ENCODE results near the gene LY6G5B.

Gene LY6G5B, protein sequence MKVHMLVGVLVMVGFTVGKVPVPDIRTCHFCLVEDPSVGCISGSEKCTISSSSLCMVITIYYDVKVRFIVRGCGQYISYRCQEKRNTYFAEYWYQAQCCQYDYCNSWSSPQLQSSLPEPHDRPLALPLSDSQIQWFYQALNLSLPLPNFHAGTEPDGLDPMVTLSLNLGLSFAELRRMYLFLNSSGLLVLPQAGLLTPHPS

DNA sequence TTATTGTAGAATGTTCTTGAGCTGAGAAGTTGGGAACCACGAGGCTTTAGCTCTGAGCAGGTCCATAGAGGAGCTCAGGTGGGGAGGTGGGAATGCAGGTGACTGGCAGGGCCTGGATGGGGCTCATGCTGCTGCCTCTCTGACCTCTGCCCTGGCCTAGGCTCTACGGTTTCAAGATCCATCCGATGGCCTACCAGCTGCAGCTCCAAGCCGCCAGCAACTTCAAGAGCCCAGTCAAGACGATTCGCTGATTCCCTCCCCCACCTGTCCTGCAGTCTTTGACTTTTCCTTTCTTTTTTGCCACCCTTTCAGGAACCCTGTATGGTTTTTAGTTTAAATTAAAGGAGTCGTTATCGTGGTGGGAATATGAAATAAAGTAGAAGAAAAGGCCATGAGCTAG lies at the start of gene LY6G5B:
TSS of gene LY6G5B (plus strand) at position 301 of the 400 bp plus-strand sequence. CDS start 975 bp downstream, outside the sequence.
- no peak for DNase-seq (ENCODE audit: extremely low read depth in 1 of 2, low read depth in 1 of 2)

DNA sequence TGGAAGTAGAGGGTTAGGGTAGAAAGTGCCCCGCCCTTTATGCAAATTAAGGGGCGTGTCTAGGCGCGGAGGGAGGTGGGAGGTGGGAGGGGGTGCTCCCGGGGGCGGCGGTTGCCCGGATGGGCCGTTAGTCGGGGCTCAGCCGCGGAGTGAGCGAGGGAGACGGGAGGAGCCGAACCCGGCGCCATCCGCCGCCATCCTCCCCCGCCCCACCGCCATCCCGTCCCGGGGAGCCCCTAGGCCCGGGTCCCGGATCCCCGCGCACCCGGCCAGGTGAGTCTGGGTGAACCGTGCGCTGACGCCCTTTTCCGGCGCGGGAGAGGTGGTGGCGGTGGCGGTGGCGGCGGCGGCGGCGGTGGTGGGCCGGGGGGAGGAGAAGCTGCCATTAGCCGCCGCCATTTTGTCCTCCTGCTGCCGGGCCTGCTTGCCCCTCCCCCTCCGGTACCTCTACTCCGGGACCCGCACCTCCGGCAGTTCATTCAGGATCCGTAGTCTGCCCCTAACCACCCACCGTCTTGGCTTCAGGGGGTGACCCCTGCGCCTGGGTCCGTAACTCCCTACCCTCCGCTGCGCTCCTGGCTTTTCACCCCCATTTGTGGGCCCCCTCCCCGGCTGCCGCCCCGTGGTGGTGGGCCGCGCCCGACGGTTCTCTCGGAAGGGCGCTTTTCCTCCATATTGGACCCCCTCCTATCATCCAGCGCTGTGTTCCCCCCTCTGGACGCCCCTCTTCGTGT lies 49.0 kb upstream of the LY6G5B start, which contains the start of gene PRRC2A:
TSS of gene PRRC2A (plus strand) at position 130 of the 734 bp plus-strand sequence. CDS start 2,075 bp downstream, outside the sequence.
- peak in 1 of 2 donors; percentile 84 for DNase-seq (ENCODE audit: extremely low read depth in 1 of 2, low read depth in 1 of 2)

DNA sequence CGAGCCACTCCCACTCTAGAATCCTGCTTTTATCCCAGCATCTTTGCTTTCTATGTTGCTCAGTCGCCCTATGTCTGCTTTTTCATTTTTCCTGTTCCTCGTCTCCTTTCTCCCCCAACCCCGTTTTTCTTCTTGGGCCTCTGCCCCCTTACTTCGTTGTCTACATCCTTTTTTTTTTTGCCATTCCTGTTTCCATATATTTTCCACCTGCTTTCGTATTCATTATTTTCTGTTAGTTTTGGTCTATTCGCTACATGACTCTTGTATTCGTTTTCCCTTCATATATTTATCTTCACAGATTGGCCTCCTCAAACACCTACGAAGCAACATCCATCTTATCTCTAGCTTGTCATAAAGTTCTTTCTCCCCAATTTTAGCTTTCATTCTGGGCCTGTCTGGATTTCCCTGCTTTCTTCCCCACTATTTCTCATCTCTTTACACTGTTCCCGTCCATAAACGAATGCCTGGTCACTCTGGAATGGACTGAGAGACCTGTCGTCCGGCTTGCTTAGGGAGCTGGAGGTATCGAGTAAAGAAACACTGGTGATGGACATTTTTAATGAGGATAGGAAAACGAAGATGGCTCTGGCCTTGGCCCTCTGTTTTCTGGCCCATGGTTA lies 48.3 kb upstream of the LY6G5B start:
- no peak for DNase-seq (ENCODE audit: extremely low read depth in 1 of 2, low read depth in 1 of 2)

DNA sequence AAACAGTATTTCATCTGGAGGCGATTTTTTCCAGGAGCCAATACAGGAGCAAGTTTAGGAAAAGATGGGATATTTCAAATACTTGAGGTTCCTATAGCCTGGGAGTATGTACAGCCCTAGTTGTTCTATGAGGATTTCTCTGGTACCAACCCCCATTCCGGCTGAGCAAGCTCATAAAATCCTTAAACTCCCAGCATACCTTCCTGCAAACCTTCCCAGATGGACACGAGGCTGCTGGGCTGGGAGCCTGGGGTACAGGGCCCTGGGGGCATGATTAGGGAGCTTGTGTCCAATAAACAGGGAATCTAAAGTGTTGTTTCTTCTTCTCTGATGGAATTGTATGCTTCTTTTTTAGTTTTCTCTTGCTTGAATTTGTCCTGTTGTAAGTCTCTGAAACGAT lies 47.8 kb upstream of the LY6G5B start:
- DNase-seq (ENCODE audit: extremely low read depth in 1 of 2, low read depth in 1 of 2), result no peak

DNA sequence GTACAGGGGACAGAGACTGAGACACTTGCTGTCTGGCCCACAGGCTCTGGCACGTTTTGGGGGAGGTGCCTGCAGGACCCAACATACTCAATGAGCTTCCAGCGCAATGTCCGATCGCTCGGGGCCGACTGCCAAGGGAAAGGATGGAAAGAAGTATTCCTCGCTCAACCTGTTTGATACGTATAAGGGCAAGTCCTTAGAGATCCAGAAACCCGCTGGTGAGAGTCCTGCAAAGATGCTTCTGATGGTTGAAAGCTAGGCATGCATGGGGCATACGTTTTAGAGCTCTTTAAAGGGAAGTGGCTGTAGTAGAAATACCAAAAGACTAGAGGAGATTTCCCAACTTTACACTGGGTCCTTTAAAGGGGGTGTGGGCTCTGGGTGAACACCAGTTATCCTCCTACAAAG lies 47.1 kb upstream of the LY6G5B start:
- no peak for DNase-seq (ENCODE audit: extremely low read depth in 1 of 2, low read depth in 1 of 2)

DNA sequence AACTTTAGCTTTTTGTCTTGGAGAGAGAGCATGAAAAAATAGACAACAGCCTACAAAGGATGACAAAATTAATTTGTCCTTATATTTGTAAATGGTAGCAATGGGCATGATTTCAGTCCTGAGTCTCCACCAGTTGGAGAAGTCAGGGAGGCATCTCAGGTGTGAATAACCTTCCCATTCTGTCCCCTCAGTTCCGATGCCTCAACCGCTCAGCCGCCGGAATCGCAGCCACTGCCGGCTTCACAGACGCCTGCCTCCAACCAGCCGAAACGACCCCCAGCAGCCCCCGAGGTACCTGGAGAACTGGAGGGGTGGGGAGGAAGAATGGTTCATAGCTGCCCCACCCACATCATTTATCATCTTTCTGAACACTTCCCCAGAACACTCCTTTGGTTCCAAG lies 45.7 kb upstream of the LY6G5B start:
- no peak for DNase-seq (ENCODE audit: extremely low read depth in 1 of 2, low read depth in 1 of 2)

DNA sequence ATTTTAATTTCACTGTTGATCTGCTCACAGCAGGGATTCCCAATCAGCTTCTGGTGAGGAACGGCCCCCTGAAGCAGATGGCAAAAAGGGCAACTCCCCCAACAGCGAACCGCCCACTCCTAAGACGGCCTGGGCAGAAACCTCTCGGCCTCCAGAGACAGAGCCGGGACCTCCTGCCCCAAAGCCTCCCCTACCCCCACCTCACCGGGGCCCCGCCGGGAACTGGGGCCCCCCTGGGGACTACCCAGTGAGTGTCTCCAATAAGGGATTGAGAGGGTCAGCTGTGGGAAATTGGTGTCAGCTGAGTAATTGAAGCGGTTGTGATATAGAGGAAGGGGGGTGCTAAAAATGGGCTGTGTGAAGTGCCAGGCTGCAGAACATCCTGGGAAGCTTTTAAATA lies 42.8 kb upstream of the LY6G5B start:
- DNase-seq (ENCODE audit: extremely low read depth in 1 of 2, low read depth in 1 of 2), result no peak

DNA sequence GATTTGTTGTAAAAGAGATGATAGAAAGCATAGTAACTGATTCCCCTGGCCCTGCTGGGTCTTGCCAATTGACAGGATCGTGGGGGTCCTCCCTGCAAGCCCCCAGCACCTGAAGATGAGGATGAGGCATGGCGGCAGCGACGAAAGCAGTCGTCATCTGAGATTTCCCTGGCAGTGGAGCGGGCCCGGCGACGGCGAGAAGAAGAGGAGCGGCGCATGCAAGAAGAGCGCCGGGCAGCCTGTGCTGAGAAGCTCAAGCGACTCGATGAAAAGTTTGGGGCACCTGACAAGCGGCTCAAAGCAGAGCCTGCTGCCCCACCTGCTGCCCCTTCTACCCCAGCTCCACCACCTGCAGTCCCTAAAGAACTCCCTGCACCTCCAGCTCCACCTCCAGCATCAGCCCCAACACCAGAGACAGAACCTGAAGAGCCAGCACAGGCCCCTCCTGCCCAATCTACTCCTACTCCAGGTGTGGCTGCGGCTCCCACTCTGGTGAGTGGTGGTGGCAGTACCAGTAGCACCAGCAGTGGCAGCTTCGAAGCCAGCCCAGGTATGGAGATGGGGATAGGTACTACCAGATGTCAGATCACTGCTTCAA lies 42.0 kb upstream of the LY6G5B start:
- DNase-seq (ENCODE audit: extremely low read depth in 1 of 2, low read depth in 1 of 2), result no peak

DNA sequence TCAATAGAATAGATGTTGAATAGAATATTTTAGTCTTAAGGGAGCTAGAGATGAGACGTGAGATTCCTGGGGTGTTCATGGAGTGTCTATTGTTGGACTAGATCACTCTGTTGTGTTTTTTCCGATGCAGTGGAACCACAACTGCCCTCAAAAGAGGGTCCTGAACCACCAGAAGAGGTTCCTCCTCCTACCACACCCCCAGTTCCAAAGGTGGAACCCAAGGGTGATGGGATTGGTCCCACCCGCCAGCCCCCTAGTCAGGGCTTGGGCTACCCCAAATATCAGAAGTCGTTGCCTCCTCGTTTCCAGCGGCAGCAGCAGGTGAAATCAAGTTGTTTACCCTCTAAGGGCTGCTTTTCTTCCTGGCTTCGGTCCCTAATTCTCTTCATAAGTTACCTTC lies 40.8 kb upstream of the LY6G5B start:
- no peak for DNase-seq (ENCODE audit: extremely low read depth in 1 of 2, low read depth in 1 of 2)

DNA sequence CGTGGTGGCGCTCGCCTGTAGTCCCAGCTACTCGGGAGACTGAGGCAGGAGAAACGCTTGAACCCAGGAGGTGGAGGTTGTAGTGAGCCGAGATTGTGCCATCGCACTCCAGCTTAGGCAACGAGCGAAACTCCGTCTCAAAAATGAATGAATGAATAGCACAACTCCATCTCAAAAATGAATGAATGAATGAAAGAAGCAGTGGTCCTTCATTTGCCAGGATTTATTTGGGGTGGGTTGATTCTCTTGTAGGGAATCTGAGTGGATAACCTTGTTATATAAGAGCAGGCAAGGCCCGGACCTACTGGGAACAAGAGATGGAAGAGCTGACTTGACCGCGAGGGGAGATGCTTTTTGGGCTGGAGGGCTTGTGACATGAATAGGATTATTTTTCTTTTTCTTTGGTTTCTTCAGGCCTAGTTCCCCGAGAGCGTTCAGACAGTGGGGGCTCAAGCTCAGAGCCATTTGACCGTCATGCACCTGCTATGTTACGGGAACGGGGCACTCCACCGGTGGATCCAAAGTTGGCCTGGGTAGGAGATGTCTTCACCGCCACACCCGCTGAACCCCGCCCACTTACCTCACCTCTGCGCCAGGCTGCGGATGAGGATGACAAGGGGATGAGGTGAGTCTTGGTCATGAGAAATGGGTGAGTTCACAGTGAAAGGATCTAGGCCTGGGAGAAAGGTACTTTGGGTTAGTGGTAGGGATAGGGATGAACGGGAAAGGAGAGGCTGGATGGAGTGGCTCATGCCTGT lies 39.4 kb upstream of the LY6G5B start:
- no peak for DNase-seq (ENCODE audit: extremely low read depth in 1 of 2, low read depth in 1 of 2)

DNA sequence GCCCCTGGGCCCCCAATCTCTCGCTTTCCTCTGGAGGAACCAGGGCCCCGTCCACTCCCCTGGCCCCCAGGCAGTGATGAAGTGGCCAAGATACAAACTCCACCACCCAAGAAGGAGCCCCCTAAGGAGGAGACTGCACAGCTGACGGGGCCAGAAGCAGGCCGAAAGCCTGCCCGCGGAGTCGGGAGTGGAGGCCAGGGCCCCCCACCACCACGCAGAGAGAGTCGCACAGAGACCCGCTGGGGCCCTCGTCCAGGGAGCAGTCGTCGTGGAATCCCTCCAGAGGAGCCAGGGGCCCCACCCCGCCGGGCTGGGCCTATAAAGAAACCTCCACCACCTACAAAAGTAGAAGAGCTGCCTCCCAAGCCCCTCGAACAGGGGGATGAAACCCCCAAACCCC lies 38.6 kb upstream of the LY6G5B start:
- DNase-seq (ENCODE audit: extremely low read depth in 1 of 2, low read depth in 1 of 2), result no peak

DNA sequence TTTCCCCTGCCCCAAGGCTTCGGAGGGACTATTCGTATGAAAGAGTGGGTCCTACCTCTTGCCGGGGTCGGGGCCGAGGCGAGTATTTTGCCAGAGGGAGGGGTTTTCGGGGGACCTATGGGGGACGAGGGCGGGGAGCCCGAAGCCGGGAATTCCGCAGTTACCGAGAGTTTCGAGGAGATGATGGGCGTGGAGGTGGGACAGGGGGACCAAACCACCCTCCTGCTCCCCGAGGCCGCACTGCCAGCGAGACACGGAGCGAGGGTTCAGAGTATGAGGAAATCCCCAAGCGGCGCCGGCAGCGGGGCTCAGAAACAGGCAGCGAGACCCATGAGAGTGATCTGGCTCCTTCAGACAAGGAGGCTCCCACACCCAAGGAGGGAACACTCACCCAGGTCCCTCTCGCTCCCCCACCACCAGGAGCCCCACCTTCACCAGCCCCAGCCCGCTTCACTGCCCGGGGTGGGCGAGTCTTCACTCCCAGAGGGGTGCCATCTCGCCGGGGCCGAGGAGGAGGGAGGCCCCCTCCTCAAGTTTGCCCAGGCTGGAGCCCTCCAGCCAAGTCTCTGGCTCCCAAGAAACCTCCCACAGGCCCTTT lies 38.0 kb upstream of the LY6G5B start:
- DNase-seq (ENCODE audit: extremely low read depth in 1 of 2, low read depth in 1 of 2), result no peak

DNA sequence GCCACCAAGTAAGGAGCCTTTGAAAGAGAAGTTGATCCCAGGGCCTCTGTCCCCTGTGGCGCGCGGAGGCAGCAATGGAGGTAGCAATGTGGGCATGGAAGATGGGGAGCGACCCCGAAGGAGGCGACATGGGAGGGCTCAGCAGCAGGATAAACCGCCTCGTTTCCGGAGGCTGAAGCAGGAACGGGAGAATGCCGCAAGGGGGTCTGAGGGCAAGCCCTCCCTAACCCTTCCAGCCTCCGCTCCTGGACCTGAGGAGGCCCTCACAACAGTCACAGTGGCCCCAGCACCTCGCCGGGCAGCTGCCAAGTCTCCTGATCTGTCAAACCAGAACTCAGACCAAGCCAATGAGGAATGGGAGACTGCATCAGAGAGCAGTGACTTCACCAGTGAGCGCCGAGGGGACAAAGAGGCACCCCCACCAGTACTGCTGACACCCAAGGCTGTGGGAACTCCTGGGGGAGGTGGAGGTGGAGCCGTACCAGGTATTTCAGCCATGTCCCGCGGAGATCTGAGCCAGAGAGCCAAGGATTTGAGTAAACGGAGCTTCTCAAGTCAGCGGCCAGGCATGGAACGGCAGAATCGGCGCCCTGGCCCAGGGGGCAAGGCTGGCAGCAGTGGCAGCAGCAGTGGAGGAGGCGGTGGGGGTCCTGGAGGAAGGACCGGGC lies 37.4 kb upstream of the LY6G5B start:
- no peak for DNase-seq (ENCODE audit: extremely low read depth in 1 of 2, low read depth in 1 of 2)

DNA sequence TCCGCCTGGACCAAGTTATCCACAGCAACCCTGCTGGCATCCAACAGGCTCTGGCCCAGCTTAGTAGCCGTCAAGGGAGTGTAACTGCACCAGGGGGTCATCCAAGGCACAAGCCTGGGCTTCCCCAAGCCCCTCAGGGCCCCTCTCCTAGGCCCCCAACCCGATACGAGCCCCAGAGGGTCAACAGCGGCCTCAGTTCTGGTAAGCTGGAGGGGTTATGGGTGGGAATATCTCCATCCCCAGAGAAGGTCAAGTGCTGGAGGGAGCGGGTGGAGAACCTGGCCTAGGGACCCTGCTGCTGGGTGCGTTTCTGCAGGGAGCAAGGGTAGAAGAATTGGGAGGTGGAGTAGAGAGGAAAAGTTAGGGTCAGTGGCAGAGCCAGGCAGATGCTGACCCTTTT lies 36.3 kb upstream of the LY6G5B start:
- no peak for DNase-seq (ENCODE audit: extremely low read depth in 1 of 2, low read depth in 1 of 2)

DNA sequence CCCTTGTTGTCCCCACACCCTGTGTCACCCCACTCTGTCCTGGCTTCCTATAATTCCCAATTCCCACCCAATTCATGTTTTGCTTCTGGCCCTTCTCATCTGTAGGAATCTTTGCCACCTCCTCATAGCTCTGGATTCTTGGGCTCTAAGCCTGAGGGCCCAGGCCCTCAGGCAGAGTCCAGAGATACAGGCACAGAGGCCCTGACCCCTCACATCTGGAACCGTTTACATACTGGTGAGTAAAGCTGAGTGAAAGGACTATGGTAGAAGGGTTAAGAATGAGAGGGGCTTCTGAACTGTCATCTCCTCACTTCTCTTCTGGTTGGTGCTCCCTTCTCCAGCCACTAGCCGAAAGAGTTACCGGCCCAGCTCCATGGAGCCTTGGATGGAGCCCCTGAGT lies 35.6 kb upstream of the LY6G5B start:
- DNase-seq (ENCODE audit: extremely low read depth in 1 of 2, low read depth in 1 of 2), result no peak

DNA sequence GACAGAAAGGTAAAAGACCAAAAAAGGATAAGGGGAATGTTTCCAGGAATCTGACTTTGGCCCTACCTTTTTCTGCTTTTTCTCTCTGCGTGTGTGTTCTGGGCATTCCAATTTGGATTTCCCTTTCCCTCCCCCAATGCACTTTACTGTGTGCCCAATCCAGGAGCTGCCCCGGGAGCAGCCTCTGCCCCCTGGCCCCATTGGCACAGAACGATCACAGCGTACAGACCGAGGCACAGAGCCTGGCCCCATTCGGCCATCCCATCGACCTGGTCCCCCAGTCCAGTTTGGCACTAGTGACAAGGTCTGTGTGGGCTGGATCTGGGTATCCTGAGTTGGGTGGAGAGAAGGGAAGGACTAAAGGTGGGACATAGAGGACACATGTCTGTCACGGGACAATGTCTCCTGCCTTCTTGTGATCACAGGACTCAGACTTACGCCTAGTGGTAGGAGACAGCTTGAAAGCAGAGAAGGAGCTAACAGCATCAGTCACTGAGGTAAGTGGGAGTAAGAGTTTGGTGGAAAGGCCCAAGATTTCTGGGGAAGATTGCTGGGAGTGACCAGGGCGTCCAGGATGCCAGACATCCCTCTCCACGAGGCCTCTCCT lies 34.7 kb upstream of the LY6G5B start:
- no peak for DNase-seq (ENCODE audit: extremely low read depth in 1 of 2, low read depth in 1 of 2)

DNA sequence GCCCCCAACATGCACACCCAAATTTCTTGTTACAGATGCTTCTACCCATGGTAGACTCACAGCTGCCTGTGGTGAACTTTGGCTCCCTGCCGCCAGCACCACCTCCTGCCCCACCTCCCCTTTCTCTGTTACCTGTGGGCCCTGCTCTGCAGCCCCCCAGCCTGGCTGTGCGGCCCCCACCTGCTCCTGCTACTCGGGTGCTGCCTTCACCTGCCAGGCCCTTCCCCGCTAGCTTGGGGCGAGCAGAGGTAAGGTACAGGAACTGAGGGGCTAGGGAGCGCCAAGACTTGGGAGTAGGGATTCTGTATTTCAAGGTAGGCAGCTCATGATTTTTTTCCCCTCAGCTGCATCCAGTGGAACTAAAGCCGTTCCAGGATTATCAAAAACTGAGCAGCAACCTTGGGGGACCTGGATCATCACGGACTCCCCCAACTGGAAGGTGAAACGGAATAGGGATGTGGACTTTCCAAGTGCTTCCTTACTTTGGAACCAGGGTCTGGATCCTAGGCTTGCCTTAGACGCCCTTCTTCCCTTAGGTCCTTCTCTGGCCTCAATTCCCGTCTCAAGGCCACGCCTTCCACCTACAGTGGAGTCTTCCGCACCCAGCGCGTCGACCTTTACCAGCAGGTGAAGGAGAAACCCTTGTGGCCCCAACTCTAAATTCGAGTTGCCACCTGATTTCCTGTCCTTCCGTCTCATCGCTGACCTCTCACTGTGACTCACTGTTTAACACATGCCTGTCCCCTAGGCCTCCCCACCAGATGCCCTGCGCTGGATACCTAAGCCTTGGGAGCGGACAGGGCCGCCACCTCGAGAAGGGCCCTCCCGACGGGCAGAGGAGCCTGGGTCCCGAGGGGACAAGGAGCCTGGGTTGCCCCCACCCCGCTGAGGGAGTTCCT lies 32.8 kb upstream of the LY6G5B start:
- DNase-seq (ENCODE audit: extremely low read depth in 1 of 2, low read depth in 1 of 2), result no peak

DNA sequence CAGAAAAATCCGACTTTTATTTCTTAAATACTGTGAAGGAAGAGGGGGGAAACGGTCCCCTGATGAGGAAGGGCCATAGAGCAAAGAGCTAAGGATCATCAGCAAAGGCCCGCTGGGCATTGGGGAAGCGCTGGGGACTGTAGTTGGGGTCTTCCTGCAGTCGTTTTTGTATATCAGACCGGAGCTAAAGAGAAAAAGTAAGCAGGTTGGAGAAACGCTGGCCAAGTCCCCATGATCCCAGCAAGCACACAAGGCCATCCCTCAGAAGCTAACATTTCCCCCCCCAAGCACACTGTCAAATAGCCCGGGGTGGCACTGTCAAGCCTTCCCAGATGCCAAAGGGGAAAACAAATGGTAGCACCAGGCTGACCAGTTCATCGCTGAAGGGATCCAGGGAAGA lies 30.7 kb upstream of the LY6G5B start:
- no peak for DNase-seq (ENCODE audit: extremely low read depth in 1 of 2, low read depth in 1 of 2)

DNA sequence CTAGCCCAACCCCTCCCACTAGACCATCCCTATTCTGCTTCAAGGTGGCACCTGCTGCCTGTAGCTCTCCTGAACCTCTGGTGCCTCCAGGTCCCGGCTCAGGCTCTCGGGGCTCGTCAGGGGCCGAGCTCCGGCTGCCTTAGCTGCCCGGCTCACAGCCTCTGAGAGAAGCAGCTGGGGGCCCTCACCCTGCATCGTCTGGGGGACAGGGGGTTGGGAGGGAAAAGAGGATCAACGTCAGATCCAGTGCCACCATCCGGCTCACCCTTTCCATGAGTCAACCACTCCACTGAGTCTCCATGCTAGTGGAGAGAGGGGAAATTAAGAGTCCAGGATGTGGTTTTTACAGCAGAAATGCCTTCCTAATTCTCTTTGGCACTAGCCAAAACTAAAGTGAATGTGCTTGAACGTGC lies 30.3 kb upstream of the LY6G5B start:
- no peak for DNase-seq (ENCODE audit: extremely low read depth in 1 of 2, low read depth in 1 of 2)
